GM10847 (cell line): ENCODE measurements around the gene BANF2.

Experiments used
- POLR2A ChIP-seq: IDR thresholded peaks from 2 replicates; pipeline ENCODE4 v1.6.1; 2011; ENCODE audit not compliant: insufficient read length; ENCODE audit errors: extremely low read depth

Gene BANF2

DNA sequence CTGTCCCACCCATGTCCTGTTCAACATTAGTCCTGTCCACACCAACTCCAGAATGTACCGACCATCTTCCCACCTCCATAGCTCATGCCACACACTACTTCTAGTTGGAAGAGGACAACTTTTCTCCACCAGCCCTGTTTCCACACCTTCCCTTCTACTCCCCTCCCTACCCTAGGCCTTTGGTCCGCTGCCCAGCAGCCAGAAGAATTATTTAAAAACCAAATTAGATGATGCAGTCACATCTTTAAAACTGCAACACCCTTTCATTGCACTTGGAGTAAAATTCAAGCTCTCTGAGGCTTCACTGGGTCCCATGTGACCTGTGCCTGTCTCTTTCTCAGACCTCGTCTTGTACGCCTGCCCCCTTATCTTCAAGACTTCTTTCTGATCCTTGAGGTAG is 53.8 kb downstream of the BANF2 start:
- TF ChIP-seq POLR2A = no peak

DNA sequence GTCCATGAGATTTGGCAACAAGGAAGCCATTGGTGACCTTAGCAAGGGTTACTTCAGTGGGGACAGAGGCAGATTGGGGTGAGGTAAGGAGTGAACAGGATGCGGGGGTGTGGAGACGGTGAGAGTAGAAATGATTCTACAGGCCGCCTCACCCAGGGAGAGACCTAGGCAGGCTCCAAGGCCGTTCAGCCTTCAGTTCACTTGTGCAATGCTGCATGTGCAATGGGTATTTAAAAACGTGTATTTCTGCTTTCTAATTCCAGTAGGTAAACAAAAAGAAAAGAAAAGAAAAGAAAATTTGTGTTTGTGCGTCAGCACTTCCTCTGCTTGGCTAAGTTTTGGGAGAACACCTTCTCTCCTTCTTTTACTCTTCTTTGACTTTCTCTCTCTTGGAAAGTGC is 56.8 kb downstream of the BANF2 start:
- TF ChIP-seq POLR2A = no peak

GRCh38 chr20:17757496-17757895 is 57.7 kb downstream of the BANF2 start:
- TF ChIP-seq POLR2A = no peak

GRCh38 chr20:17758010-17758409 is 58.2 kb downstream of the BANF2 start:
- TF ChIP-seq POLR2A = no peak

DNA sequence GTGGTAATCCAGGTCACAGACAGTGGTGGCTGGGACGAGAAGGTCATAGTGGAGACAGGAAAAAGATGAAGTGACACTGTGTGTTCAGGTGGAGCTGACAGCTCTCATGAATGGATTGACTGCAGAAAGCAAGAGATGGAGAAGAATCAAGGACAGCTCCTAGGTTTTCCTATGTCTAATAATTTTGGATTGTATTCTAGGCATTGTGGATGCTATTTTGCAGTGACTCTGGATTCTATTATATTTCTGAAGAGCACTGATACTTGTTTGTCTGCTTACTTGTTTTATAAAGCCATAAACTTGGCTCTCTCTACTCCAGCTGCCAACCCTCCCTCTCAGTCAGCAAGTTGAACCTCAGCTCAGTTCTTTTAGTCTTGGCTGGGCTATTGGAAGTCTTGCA is 58.7 kb downstream of the BANF2 start:
- no peak for TF ChIP-seq POLR2A

GRCh38 chr20:17759449-17759848 is 59.7 kb downstream of the BANF2 start:
- no peak for TF ChIP-seq POLR2A

- no peak for TF ChIP-seq POLR2A
These were observed 61.8 kb downstream of the BANF2 start for GRCh38 chr20:17761604-17762003.

GRCh38 chr20:17762243-17762872 is 62.6 kb downstream of the BANF2 start:
- no peak for TF ChIP-seq POLR2A

DNA sequence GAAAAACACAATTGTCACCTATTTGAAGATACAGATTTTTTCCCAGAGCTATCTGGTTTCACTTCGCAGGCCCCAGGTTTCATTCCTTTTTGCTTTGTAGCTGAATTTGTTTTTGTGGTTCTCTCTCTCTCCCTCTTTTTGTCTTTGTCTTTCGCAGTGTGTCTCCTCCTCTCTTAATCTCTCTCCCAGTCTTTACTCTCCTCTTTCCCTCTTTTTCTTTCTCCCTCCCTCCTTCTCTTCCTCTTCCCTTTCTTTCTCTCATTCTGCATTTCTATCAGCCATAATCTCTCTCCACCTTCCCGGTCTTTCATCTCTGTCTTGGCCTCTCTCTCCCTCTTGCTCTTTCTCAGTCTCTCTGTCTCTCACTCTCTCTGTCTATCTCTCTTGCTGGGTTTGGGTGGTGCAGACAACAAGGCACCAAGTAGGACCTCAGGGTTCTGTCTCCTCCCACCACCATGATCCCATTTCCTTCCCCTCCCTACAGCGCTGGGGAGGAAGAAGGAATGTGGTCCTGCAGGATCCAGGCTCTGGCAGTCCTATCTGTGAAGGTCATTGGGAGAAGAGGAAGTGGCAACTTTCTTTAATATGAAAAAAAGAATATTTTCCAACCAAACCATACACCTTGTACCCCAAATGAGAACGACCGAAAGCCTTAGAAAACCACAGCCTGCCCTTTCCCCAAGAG is 63.2 kb downstream of the BANF2 start:
- no peak for TF ChIP-seq POLR2A

GRCh38 chr20:17765017-17765416 is 65.3 kb downstream of the BANF2 start:
- TF ChIP-seq POLR2A = no peak

DNA sequence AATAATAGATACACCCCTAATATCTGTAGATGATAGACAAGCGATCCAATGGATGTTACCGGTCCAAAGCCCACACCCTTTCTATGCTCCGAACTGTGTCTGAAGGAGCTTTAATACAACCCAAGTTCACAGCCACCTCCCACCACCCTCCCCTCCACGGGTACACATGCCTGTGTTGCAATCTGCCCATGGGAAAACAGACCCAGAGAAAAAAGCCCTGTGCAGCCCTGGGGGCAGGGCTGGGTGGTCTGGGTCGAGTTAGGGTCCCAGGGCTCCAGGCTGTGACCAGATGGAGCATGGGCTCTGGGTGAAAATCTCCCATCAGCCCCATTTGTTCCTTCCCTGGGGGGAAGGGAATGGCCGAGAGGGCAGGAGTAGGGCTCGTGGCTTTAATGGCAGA is 65.8 kb downstream of the BANF2 start:
- no peak for TF ChIP-seq POLR2A

- no peak for TF ChIP-seq POLR2A
These were observed 66.5 kb downstream of the BANF2 start for GRCh38 chr20:17766226-17766625.

DNA sequence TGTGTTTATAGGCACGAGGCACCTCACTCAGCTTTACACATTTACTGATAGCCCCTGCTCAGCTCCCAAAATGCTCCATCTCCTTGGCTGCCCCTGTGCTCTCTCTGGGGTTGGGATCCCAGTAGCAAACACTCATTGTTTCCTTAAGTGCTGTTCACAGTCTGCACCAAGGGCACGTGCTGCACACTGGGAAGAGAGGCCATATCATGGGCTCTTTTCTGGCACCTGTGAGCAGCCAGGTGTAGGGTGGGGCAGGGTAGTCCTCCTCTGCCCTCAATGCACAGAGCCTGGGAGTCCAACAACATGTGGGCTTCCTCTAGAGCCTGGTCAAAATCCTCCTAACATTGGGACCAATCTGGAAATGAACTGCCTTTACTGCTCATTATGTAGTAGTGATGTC is 67.9 kb downstream of the BANF2 start:
- no peak for TF ChIP-seq POLR2A

GRCh38 chr20:17768271-17768670 is 68.5 kb downstream of the BANF2 start:
- no peak for TF ChIP-seq POLR2A

DNA sequence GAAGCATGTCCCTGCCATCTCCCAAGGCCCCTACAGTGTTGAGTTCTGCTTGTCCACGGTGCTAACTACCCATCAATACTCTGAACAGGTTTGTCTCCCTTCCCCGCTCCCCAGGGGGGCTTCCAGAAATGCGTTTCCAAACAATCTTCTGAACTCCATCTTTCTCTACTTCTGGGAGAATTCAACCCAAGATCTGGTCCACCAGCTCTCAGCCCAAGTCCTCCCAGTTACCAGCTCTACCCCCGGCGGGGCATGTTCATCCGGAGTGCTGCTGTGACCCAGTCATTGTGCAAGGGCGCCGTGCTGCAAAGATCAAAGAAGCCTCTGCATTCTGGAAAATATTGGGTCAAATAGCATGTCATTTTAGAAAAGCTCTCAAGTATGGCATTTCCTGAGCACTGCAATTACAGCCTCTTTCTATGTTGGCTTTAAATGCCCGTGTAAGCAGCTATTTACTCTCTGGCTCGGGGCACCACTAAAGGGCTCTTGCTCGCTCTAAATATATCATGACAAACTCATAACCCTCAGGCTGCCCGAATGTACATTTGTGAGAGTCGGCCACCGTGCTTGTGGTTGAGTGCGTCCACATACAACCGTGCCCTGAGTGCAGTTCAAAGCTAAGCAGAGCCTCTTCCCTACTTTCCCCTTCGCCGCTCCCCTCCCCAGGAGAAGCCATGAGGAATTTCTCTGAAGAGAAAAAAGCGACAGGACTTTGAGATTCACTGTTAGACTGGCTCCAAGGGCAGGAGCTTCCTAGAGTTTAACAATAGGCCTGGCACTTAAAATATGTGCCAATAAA is 71.6 kb downstream of the BANF2 start:
- TF ChIP-seq POLR2A = no peak

DNA sequence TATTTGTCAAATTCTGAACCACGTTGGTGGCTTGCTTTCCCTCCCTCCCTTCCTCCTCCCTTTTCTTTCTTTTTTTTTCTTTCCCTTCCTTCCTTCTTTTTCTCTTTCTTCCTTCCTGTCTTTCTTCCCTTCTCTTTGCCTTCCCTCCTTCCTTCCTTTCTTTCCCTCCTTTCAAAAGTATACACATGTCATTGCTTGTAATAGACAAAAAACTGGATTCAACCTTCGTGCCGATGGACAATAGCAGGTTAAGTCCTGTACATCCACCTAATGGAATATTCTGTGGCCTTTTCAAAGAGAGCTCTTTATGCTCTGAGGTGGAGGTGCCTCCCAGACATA is 72.2 kb downstream of the BANF2 start:
- no peak for TF ChIP-seq POLR2A
